Mucosa of descending colon (tissue), 3 donors: ENCODE data around the gene HSD17B2. TPM values are rescaled to one million over a fixed set of nuclear protein-coding genes. Genes with fewer than 3 reads are reported as not detected.

ENCODE experiments used
- ATAC-seq: fragments of 200-7000 bp; cut with Tn5 transposase; one replicate; pipeline ENCODE4 v1.9.1; 2020; ENCODE audit warnings: mild to moderate bottlenecking, moderate library complexity
- DNase-seq, 3 donors: peaks; one replicate each; pipeline ENCODE4 v3.0.0-alpha.2; 2020
- H3K36me3 ChIP-seq: fragments of 200-600 bp; one replicate; pipeline ENCODE4 v1.8.0; 2021; ENCODE audit warnings: low read depth, mild to moderate bottlenecking
- H3K4me1 ChIP-seq: fragments of 200-600 bp; one replicate; pipeline ENCODE4 v1.8.0; 2021; ENCODE audit warnings: low read depth, mild to moderate bottlenecking
- H3K4me3 ChIP-seq: fragments of 200-600 bp; one replicate; pipeline ENCODE4 v1.8.0; 2021; ENCODE audit warnings: mild to moderate bottlenecking
- H3K9me3 ChIP-seq: fragments of 200-600 bp; one replicate; pipeline ENCODE4 v1.8.0; 2021; ENCODE audit warnings: mild to moderate bottlenecking
- CTCF ChIP-seq: fragments of 200-600 bp; IDR thresholded peaks from one replicate; pipeline ENCODE4 v1.8.0; 2022; ENCODE audit warnings: antibody characterized with exemption, mild to moderate bottlenecking
- intact Hi-C, 2 donors: fragments of 100-400 bp; cut with DNase I in 1 of 2; cut with micrococcal nuclease in 1 of 2; formaldehyde crosslinking; loops; one replicate each; pipeline versions ENCODE4 v1.11.0 to v1.11.1; 2022; cut with DNase I, micrococcal nuclease
- total RNA-seq, 3 donors: library from RNA; stranded (reverse); fragmentation: NEBNext Ultra II Directional in 2 of 3; extraction: Animal tissue kit (Norgen Biotek cat#: 25700) in 2 of 3; gene quantifications; one replicate each; pipeline versions ENCODE4 v1.2.1 to v1.2.4, GENCODE V29; 2021 to 2023
- donor health status: DM: no; HTN: no; CAD: no; lungs with moderate emphysema.
- donor health status: DM: no; HTN: no; CAD: no.
- donor health status: DM: no; HTN: yes; CAD: no.

The HSD17B2 gene
- total RNA-seq, 3 donors from 2014 or later, result 38.6 to 211 (median 45.5) TPM

GRCh38 chr16:82070656-82071369 lies 35.8 kb downstream of the HSD17B2 start:
- Histone ChIP-seq H3K9me3 (no peaks in the 10 kb centered on the region), H3K4me1 (no peaks in the 10 kb centered on the region), H3K36me3 (no peaks in the 10 kb centered on the region), H3K4me3 (no peak overlapping the region)
- ATAC-seq, result no peak
- TF ChIP-seq CTCF, result no peak
- no peak for DNase-seq
- intact Hi-C loops, result no loop called here

GRCh38 chr16:82071421-82071820 lies 36.4 kb downstream of the HSD17B2 start:
- no peak for ATAC-seq
- DNase-seq, result no peak
- intact Hi-C loops, result no loop called here
- Histone ChIP-seq H3K36me3 (no peaks in the 10 kb centered on the region), H3K4me3 (no peak overlapping the region), H3K4me1 (no peaks in the 10 kb centered on the region), H3K9me3 (no peaks in the 10 kb centered on the region)
- no peak for TF ChIP-seq CTCF

GRCh38 chr16:82072313-82072712 lies 37.3 kb downstream of the HSD17B2 start:
- ATAC-seq, result no peak
- H3K9me3 ChIP-seq, result no peaks in the 10 kb centered on the region
- H3K4me1 ChIP-seq, result no peaks in the 10 kb centered on the region
- no peak for TF ChIP-seq CTCF
- intact Hi-C loops, result no loop called here
- DNase-seq, result no peak
- no peaks in the 10 kb centered on the region for H3K36me3 ChIP-seq
- H3K4me3 ChIP-seq, result no peak overlapping the region

DNA sequence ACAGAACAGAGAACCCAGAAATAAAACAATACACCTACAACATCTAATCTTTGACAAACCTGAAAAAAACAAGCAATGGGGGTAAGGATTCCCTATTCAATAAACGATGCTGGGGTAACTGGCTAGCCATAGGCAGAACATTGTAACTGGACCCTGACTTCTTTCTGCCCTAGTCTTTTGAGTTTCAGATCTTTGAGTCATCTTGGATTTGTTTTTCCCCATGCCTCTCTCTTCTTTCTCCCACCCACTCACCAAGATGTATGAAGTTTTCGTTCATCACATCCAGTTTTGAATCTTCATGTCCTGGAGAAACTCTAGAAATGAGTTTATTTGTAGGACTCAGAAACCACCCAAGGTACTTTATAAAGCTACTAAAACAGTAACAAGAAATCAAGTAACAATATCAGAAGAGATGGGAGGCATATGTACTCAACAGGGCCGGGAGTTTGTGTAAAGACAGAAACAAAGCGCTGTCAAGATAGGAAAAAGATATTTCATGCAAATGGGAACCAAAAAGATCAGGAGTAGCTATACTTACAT lies 39.0 kb downstream of the HSD17B2 start:
- no peaks in the 10 kb centered on the region for H3K4me1 ChIP-seq
- no peak for ATAC-seq
- no peak overlapping the region for H3K4me3 ChIP-seq
- H3K36me3 ChIP-seq, result no peaks in the 10 kb centered on the region
- H3K9me3 ChIP-seq, result no peaks in the 10 kb centered on the region
- TF ChIP-seq CTCF, result no peak
- intact Hi-C loops, result no loop called here
- no peak for DNase-seq

- Histone ChIP-seq H3K9me3 (no peaks in the 10 kb centered on the region), H3K4me1 (peaks cover 5% of the 10 kb centered on the region), H3K36me3 (no peaks in the 10 kb centered on the region), H3K4me3 (no peak overlapping the region)
- TF ChIP-seq CTCF, result no peak
- DNase-seq (no peak), ATAC-seq (no peak)
- intact Hi-C loops, result no loop called here
Observed at GRCh38 chr16:82078125-82078524, 43.1 kb downstream of the HSD17B2 start.
